ENCODE results near the gene AQP1. TPM values are rescaled to one million over a fixed set of nuclear protein-coding genes. Genes with fewer than 3 reads are reported as not detected.

AQP1 gene
- total and polyA plus RNA-seq, 2 of the 8 experiments (the other 6 are each of a cell fraction or from before 2014, with no cell fraction given), result 0.18 to 0.19 TPM

DNA sequence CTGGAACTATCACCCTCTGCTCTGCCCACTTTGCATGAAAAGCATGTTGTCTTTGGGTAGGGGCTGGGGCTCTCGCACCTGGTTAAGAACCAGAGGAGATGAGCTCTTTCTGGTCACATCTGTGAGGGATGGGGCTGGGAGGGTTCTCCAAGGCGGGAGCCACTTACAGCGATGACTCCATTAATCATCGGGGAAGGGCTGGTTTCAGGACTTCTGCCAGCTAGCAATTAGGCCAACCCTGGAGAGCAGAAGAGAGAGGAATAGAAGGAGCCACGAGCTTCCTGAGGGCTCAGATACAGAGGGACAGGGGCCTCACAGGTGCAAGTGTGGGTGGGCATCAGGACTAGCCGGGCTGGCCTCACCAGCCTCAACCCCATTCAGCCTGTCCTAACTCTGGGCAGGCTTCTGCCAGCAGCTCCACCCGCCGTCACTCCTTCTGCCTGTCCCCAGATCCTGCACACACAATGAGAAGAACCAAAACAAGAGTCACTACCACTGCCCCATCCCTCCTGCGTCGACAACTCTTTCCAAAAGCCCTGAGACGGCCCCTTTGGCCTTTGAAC lies 8.4 kb downstream of the AQP1 start:
- H3K4me2 ChIP-seq (ENCODE audit: insufficient read depth in 1 of 2, low read depth in 2 of 2, low read length in 2 of 2), result no peak overlapping the region
- FAIRE-seq (no peak), DNase-seq (ENCODE audit: low read depth in 1 of 2, low spot score in 2 of 2) (no peak)
- TF ChIP-seq CREB1 (IDR thresholded peaks at IDR 0.05), result no peak
- TF ChIP-seq SP1 (IDR thresholded peaks at IDR 0.05; ENCODE audit: low read depth, low read length), result no peak
- H3K56ac ChIP-seq (replicated peaks; ENCODE audit: insufficient read length, low read depth, low read length), result no peak overlapping the region
- H2BK20ac ChIP-seq (ENCODE audit: low read length), result no peak overlapping the region
- H4K91ac ChIP-seq (replicated peaks; ENCODE audit: insufficient read length, low read length), result no peak overlapping the region
- no peak overlapping the region for H2BK5ac ChIP-seq (ENCODE audit: low read depth, low read length)
- POLR2A ChIA-PET (ENCODE audit: partially characterized antibody), result interaction anchor here (0.6 kb wide), 1 partner anchor 18 kb away, joined by 3 read pairs; no protein-coding TSS in a partner anchor
- no peak overlapping the region for H4K5ac ChIP-seq (ENCODE audit: insufficient read length, low read depth, low read length)
- no peak overlapping the region for H3K23ac ChIP-seq (ENCODE audit: insufficient read length)
- H3K9me3 ChIP-seq (ENCODE audit: insufficient read depth in 2 of 2, low read depth in 1 of 2, low read length in 1 of 2), result no peaks in the 10 kb centered on the region
- no peak overlapping the region for H2BK120ac ChIP-seq (replicated peaks; ENCODE audit: low read depth, low read length)
- CTCF ChIA-PET (ENCODE audit: partially characterized antibody), result interaction anchor here (0.7 to 7.4 kb wide), 5 partner anchors 11 to 202 kb away, joined by 3 to 55 read pairs (median 10); no protein-coding TSS in a partner anchor
- no peaks in the 10 kb centered on the region for H3K36me3 ChIP-seq (ENCODE audit: control insufficient read depth in 2 of 4, insufficient read depth in 4 of 4, low read length in 3 of 4)
- H4K20me1 ChIP-seq (replicated peaks in 1 of 2; ENCODE audit: control insufficient read depth in 1 of 2, insufficient read depth in 2 of 2, low read length in 2 of 2), result no peaks in the 10 kb centered on the region
- H2BK12ac ChIP-seq (ENCODE audit: low read depth, low read length), result no peak overlapping the region
- no peak overlapping the region for H2BK15ac ChIP-seq (ENCODE audit: low read length)
- no peak overlapping the region for H3K18ac ChIP-seq (ENCODE audit: extremely low read depth, low read length)
- no peaks in the 10 kb centered on the region for H3K79me1 ChIP-seq (ENCODE audit: low read depth, low read length)
- H3K4me3 ChIP-seq (ENCODE audit: extremely low read depth in 1 of 4, insufficient read depth in 2 of 4, low read depth in 3 of 4, low read length in 4 of 4), result no peak overlapping the region
- no peak overlapping the region for H3K4ac ChIP-seq (replicated peaks; ENCODE audit: insufficient read length, low read depth, low read length)
- no peak overlapping the region for H3K9ac ChIP-seq (replicated peaks in 1 of 4; ENCODE audit: extremely low read depth in 1 of 4, low read depth in 3 of 4, low read length in 3 of 4)
- WGBS, 2 experiments (ENCODE audit: extremely low coverage in 1 of 2, insufficient coverage in 1 of 2, insufficient read length in 1 of 2, insufficient replicate concordance in 2 of 2, low coverage in 1 of 2, low lambda C conversion rate in 2 of 2, missing lambda C conversion rate in 1 of 2), result 90% methylated on average over 10 of the region's 11 CpGs; no CpG with 5 or more reads in 1 of the 2 experiments
- H2AK5ac ChIP-seq (ENCODE audit: low read depth, low read length), result no peak overlapping the region
- no peak overlapping the region for H4K8ac ChIP-seq (ENCODE audit: extremely low read depth, insufficient read depth, low read length)
- H2AFZ ChIP-seq (ENCODE audit: low read length), result no peak overlapping the region
- H3K14ac ChIP-seq (ENCODE audit: insufficient read length), result no peak overlapping the region
- no peaks in the 10 kb centered on the region for H3K23me2 ChIP-seq (ENCODE audit: low read depth, low read length)
- no peaks in the 10 kb centered on the region; a peak in 1 of 7 replicates for H3K27me3 ChIP-seq (replicated peaks in 1 of 4; ENCODE audit: control insufficient read depth in 3 of 4, extremely low read depth in 1 of 4, insufficient read depth in 3 of 4, low read length in 3 of 4)
- H3K4me1 ChIP-seq (replicated peaks in 1 of 4; ENCODE audit: control insufficient read depth in 3 of 4, insufficient read depth in 4 of 4, low read length in 3 of 4), result peaks cover 0 to 3% (median 0%) of the 10 kb centered on the region in 4 experiments; a peak in 1 of 7 replicates
- no peak overlapping the region for H3K27ac ChIP-seq (ENCODE audit: low read depth, low read length)
- H3K79me2 ChIP-seq (ENCODE audit: control insufficient read depth in 1 of 2, insufficient read depth in 2 of 2, low read length in 2 of 2), result no peaks in the 10 kb centered on the region
